Skeletal muscle satellite cell (primary cell): ENCODE measurements around the gene ZNF365. TPM values are rescaled to one million over a fixed set of nuclear protein-coding genes. Genes with fewer than 3 reads are reported as not detected.

Experiments
- small RNA-seq: library from RNA; depleted of rRNA; stranded (forward); fragments of <200 nt; gene quantifications from one replicate; pipeline ENCODE3, GENCODE V24; 2012

ZNF365 gene

Small RNA genes within 50 kb of the gene (small RNA-seq; reads per million reads assigned to genes)
- gene RN7SL591P: not detected
